HepG2 (cell line): ENCODE measurements around the gene TALDO1. TPM values are rescaled to one million over a fixed set of nuclear protein-coding genes. Genes with fewer than 3 reads are reported as not detected.

Experiments used
- ATF7-NPFF ChIP-seq: sonication (generic); formaldehyde crosslinking; IDR thresholded peaks from 2 replicates; pipeline ENCODE4 v1.8.1; 2023; ENCODE audit warnings: mild to moderate bottlenecking, low read depth, missing genetic modification reagents, moderate library complexity
- BRD4 ChIP-seq: sonication (generic); formaldehyde crosslinking; IDR thresholded peaks from 2 replicates; pipeline ENCODE4 v1.4.0; 2020; ENCODE audit warnings: missing genetic modification reagents
- DPF2 ChIP-seq: sonication (generic); formaldehyde crosslinking; IDR thresholded peaks from 2 replicates; pipeline ENCODE4 v1.4.0; 2020; ENCODE audit warnings: mild to moderate bottlenecking, low read depth, missing genetic modification reagents, borderline replicate concordance
- FOXA3 ChIP-seq: IDR thresholded peaks from 2 replicates; pipeline ENCODE4 v1.6.1; 2016; ENCODE audit warnings: missing genetic modification reagents, missing compliant biosample characterization
- HDAC2 ChIP-seq: sonication (generic); formaldehyde crosslinking; IDR thresholded peaks from 2 replicates; pipeline ENCODE4 v1.4.0; 2020; ENCODE audit warnings: missing genetic modification reagents
- HNF4G ChIP-seq, 2 experiments: sonication (generic) in 1 of 2; formaldehyde crosslinking in 1 of 2; IDR thresholded peaks; 2 replicates each; pipeline versions ENCODE4 v1.4.0 to v1.6.1; 2011 to 2020; ENCODE audit warnings: borderline replicate concordance in 2 of 2, low read depth in 2 of 2, mild to moderate bottlenecking in 2 of 2, low read length in 1 of 2, missing genetic modification reagents in 1 of 2, moderate library complexity in 1 of 2
- HOXA3 ChIP-seq: sonication (generic); formaldehyde crosslinking; IDR thresholded peaks from 2 replicates; pipeline ENCODE4 v1.5.0; 2020; ENCODE audit warnings: missing genetic modification reagents
- HOXA9 ChIP-seq: sonication (generic); formaldehyde crosslinking; IDR thresholded peaks from 2 replicates; pipeline ENCODE4 v1.8.1; 2022; ENCODE audit warnings: missing genetic modification reagents, mild to moderate bottlenecking, moderate library complexity, borderline replicate concordance
- NONO ChIP-seq, 2 experiments: fragments of 450-650 bp in 1 of 2; sonication (generic) in 1 of 2; formaldehyde crosslinking in 1 of 2; IDR thresholded peaks in 1 of 2; conservative IDR thresholded peaks in 1 of 2; 2 replicates each; pipeline versions ENCODE4 v1.6.1 to v1.8.0; 2017 to 2022; ENCODE audit warnings: mild to moderate bottlenecking in 1 of 2, missing genetic modification reagents in 1 of 2, moderate library complexity in 1 of 2
- ONECUT2 ChIP-seq: sonication (generic); formaldehyde crosslinking; IDR thresholded peaks from 2 replicates; pipeline ENCODE4 v1.4.0; 2020; ENCODE audit warnings: missing genetic modification reagents
- PHF5A ChIP-seq: IDR thresholded peaks from one replicate; pipeline ENCODE4 v1.6.1; 2018; ENCODE audit warnings: low read depth, missing genetic modification reagents; ENCODE audit not compliant: unreplicated experiment
- RBM22 ChIP-seq: fragments of 200-400 bp; formaldehyde crosslinking; optimal IDR thresholded peaks from 2 replicates; pipeline ENCODE3; 2017; ENCODE audit warnings: mild to moderate bottlenecking, low read length, moderate library complexity
- SMC3 ChIP-seq: IDR thresholded peaks from 2 replicates; pipeline ENCODE4 v1.6.1; 2011; ENCODE audit warnings: low read length, improper control_type of control experiment
- SNAI1 ChIP-seq: sonication (generic); formaldehyde crosslinking; IDR thresholded peaks from 2 replicates; pipeline ENCODE4 v1.5.0; 2020; ENCODE audit warnings: mild to moderate bottlenecking, missing genetic modification reagents, borderline replicate concordance
- SP4 ChIP-seq: sonication (generic); formaldehyde crosslinking; IDR thresholded peaks from 2 replicates; pipeline ENCODE4 v1.8.1; 2023; ENCODE audit warnings: mild to moderate bottlenecking, missing genetic modification reagents
- SP5 ChIP-seq: IDR thresholded peaks from 2 replicates; pipeline ENCODE4 v1.6.1; 2016; ENCODE audit warnings: low read depth, borderline replicate concordance
- U2AF1 ChIP-seq: fragments of 200-400 bp; formaldehyde crosslinking; optimal IDR thresholded peaks from 2 replicates; pipeline ENCODE3; 2017; ENCODE audit warnings: mild to moderate bottlenecking, low read depth, low read length
- ZNF282 ChIP-seq: fragments of 450-650 bp; IDR thresholded peaks from 2 replicates; pipeline ENCODE4 v1.6.1; 2018; ENCODE audit not compliant: partially characterized antibody
- ZNF331 ChIP-seq: sonication (generic); formaldehyde crosslinking; IDR thresholded peaks from 2 replicates; pipeline ENCODE4 v1.4.0; 2020; ENCODE audit warnings: missing genetic modification reagents
- ZNF547 ChIP-seq: sonication (generic); formaldehyde crosslinking; IDR thresholded peaks from 2 replicates; pipeline ENCODE4 v1.5.1; 2020; ENCODE audit warnings: mild to moderate bottlenecking, missing genetic modification reagents
- polyA plus RNA-seq, 8 experiments: library from polyadenylated mRNA; depleted of rRNA in 3 of 8; stranded (reverse) in 7 of 8; unstranded in 1 of 8; fragments of >200 nt; fragmentation: Illumina TruSeq in 4 of 8; extraction: Trizol in 4 of 8; gene quantifications; 2 replicates each; pipeline versions ENCODE4 v1.2.1 to v1.2.3, GENCODE V29; 2011 to 2016; ENCODE audit warnings: low read depth in 4 of 8, missing spikeins in 1 of 8, mixed read lengths in 1 of 8; ENCODE audit not compliant: insufficient read depth in 1 of 8
- total RNA-seq, 5 experiments: library from RNA; depleted of rRNA; stranded (reverse); fragments of >200 nt; fragmentation: Illumina TruSeq; extraction: Trizol; gene quantifications; 2 replicates each; pipeline ENCODE4 v1.2.3, GENCODE V29; 2016; ENCODE audit warnings: low read depth in 1 of 5
- TF ChIP-seq, protein P1 (sequence below): sonication (generic); formaldehyde crosslinking; IDR thresholded peaks from 2 replicates; pipeline ENCODE4 v1.4.0; 2020; ENCODE audit warnings: missing genetic modification reagents, low read depth, mild to moderate bottlenecking, borderline replicate concordance
- TF ChIP-seq, protein P2 (sequence below): sonication (generic); formaldehyde crosslinking; IDR thresholded peaks from 2 replicates; pipeline ENCODE4 v1.4.0; 2020; ENCODE audit warnings: missing genetic modification reagents, borderline replicate concordance
- TF ChIP-seq, protein P3 (sequence below), 2 experiments: sonication (generic) in 1 of 2; formaldehyde crosslinking in 1 of 2; IDR thresholded peaks; 2 replicates each; pipeline versions ENCODE4 v1.5.1 to v1.6.1; 2011 to 2020; ENCODE audit warnings: borderline replicate concordance in 1 of 2, low read depth in 1 of 2, low read length in 1 of 2, mild to moderate bottlenecking in 1 of 2, missing genetic modification reagents in 1 of 2, moderate library complexity in 1 of 2

Gene TALDO1
- total and polyA plus RNA-seq, 2 of the 13 experiments (the other 11 are each of a cell fraction or from before 2014, with no cell fraction given): 107 to 240 TPM

DNA sequence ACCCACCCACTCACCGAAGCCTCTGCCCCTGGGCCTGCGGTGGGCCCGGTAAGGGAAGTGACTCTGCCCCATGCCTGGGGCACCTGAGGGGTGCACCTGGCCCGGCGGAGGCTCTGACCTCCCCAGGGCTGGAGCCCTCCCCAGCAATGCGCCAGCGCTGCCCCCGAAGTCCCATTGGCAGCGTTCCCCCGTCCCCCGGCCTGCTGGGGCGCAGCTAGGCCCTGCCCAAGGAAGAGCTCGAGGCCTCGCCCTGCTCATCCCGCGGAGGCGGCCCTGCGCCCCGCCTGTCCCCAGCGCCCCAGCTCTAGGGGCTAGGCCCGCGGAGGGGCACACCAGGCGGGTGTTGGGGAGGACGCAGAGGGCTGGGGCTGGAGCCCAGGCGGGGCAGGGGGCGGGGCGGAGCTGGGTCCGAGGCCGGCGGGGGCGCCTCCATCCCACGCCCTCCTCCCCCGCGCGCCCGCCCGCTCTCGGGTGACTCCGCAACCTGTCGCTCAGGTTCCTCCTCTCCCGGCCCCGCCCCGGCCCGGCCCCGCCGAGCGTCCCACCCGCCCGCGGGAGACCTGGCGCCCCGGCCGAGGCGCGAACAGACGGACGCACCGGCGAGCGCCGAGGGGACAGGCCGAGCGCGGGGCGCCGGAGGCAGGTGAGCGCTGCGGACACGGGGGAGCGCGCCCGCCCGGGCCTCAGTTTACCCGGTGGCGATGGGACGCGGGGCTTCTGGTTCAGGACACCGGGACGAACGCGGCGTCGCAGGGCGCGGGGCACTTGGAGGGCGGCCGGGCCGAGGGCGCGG lies 41.4 kb upstream of the TALDO1 start, which contains the start of gene EPS8L2 (continued):
- TF ChIP-seq NONO (IDR thresholded peaks at IDR 0.05) (no peak), NONO (CRISPR knock-in tag; conservative IDR thresholded peaks at IDR 0.05) (no peak; the same call in 1 of the 2 replicates), U2AF1 (no peak), DPF2 (CRISPR knock-in tag) (no peak), SNAI1 (no peak), BRD4 (CRISPR knock-in tag) (no peak), SP4 (CRISPR knock-in tag) (peak; percentile 22; the same call in 1 of the 2 replicates), ATF7-NPFF (CRISPR knock-in tag) (peak; percentile 20), FOXA3 (CRISPR knock-in tag) (no peak; the same call in 1 of the 2 replicates), HOXA3 (CRISPR knock-in tag) (peak; percentile 36; the same call in 1 of the 2 replicates), SP5 (CRISPR knock-in tag) (peak; percentile 71), HDAC2 (CRISPR knock-in tag) (no peak), PHF5A (no peak), ONECUT2 (no peak), HNF4G (IDR thresholded peaks at IDR 0.05; ENCODE audit: borderline replicate concordance, low read depth, low read length) (no peak), HNF4G (CRISPR knock-in tag; IDR thresholded peaks at IDR 0.05; ENCODE audit: borderline replicate concordance, low read depth) (no peak; the same call in 1 of the 2 replicates), SMC3 (no peak), ZNF331 (no peak), ZNF282 (no peak), HOXA9 (no peak; the same call in 1 of the 2 replicates), ZNF547 (CRISPR knock-in tag) (no peak), RBM22 (no peak)
- TF ChIP-seq, protein P1, sequence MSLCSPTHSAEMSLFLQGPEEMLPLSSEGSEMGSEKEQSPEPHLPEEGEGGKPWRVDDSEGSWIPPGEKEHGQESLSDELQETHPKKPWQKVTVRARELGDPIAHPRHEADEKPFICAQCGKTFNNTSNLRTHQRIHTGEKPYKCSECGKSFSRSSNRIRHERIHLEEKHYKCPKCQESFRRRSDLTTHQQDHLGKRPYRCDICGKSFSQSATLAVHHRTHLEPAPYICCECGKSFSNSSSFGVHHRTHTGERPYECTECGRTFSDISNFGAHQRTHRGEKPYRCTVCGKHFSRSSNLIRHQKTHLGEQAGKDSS (CRISPR knock-in tag): peak; percentile 22; the same call in 1 of the 2 replicates
- TF ChIP-seq, protein P2, sequence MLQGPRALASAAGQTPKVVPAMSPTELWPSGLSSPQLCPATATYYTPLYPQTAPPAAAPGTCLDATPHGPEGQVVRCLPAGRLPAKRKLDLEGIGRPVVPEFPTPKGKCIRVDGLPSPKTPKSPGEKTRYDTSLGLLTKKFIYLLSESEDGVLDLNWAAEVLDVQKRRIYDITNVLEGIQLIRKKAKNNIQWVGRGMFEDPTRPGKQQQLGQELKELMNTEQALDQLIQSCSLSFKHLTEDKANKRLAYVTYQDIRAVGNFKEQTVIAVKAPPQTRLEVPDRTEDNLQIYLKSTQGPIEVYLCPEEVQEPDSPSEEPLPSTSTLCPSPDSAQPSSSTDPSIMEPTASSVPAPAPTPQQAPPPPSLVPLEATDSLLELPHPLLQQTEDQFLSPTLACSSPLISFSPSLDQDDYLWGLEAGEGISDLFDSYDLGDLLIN (CRISPR knock-in tag): no peak
- TF ChIP-seq, protein P3, sequence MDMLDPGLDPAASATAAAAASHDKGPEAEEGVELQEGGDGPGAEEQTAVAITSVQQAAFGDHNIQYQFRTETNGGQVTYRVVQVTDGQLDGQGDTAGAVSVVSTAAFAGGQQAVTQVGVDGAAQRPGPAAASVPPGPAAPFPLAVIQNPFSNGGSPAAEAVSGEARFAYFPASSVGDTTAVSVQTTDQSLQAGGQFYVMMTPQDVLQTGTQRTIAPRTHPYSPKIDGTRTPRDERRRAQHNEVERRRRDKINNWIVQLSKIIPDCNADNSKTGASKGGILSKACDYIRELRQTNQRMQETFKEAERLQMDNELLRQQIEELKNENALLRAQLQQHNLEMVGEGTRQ (IDR thresholded peaks at IDR 0.05; ENCODE audit: low read depth, low read length): no peak
- TF ChIP-seq, protein P3 (CRISPR knock-in tag; IDR thresholded peaks at IDR 0.05; ENCODE audit: borderline replicate concordance): no peak
